Stimulated activated CD4-positive, alpha-beta T cell treated with anti-CD3 and anti-CD28 coated beads, Interleukin-2, amount 100 ng/mL, for 4 hours (primary cell): ENCODE results near the gene C11orf54.
"Not testable (repeated sequence)": the region's sequence is repeated elsewhere in the genome, so short reads cannot be mapped to it uniquely, and the experiment has no call there.

Experiments used
- DNase-seq: peaks from one replicate; pipeline ENCODE4 v3.0.0-alpha.2; 2020; ENCODE audit warnings: low read depth

The C11orf54 gene

DNA sequence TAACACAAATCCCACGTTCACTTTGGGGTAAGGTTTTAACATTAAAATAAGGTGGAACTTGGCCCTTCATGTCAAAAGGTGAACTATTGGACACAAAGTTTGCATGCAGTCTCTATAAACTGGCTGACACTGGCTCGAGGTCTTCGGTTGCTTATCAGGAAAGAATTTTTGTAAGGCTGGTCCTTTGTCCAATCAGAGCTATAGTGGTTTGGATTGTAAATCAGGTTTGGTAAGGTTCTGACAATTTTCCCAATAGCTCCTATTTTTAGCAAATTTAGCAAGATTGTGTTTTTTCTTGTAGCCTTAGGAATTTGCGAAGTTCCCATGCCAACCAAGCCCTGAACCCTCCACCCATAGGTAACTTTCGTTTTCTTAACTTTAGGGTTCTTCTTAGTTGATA, 25.0 kb downstream of the C11orf54 start:
- no peak for DNase-seq

DNA sequence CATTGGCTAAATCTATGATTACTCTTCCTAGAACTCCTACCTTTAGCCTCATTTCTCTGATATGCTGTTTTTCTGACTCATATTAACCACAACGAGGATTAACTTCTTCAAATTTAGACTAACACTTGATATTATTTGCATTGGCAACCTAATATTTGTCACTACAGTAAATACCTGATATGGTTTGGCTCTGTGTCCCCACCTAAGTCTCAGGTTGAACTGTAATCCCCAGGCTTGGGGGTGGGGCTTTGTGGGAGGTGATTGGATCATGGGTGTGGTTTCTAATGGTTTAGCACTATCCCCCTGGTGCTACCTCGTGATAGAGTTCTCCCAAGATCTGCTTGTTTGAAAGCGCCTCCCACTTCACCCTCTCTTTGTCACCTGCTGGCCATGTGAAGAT, 25.5 kb downstream of the C11orf54 start:
- no peak for DNase-seq

DNA sequence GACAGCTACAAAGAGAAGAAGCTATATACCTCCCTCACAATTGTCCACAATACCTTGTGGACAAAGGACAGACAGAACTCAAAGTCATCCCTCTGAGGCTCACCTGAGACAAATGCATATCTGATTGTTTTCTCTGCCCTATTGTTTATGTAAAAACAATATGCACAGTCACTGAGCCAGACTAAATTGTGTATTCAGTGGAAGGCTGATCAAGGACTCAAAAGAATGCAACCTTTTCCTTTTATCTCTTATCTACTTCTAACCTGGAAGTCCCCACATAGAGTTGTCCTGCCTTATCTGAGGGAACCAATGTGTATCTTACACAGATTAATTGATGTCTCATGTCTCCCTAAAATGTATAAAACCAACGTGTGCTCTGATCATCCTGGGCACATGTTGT, 28.7 kb downstream of the C11orf54 start:
- DNase-seq = no peak

DNA sequence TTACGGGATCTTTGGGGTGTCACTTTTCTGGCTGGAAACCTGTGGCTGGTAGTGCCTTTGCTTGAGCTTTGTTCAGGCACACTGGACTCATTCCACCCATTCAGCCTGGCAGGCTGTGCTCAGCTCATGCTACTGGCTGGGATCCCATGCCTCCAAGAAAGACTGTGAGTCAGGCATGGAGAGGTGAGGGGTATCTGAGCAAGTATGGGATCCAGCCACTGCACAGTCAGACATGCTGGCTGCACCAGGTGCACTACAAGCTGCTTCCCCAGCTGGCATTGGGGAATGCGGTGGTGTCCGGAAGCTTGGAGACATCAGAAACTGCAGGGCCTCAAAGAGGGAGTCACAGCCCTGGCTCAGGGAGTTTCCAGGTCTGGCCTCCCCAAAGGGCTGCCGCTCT, 30.7 kb downstream of the C11orf54 start:
- DNase-seq = no peak

DNA sequence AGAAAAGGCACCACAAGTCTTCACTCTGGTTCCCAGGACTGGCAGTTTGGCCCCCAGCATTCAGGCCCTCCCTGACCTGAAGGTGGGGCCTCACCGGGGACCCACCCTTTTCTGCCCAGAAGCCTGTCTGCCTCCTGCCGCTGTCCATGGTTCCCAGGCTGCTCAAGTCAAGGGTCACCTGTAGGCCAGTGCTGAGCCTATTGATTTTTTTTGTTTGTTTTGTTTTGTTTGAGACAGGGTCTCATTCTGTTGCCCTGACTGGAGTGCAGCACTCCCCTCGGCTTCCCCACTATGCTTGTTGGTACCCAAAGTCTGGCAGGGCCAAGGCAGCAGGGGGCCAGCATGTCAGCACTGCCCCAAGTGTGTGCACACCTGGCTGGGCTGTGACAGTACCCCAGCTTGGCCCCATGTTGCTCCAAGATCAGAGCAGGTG, 31.6 kb downstream of the C11orf54 start:
- DNase-seq = no peak

DNA sequence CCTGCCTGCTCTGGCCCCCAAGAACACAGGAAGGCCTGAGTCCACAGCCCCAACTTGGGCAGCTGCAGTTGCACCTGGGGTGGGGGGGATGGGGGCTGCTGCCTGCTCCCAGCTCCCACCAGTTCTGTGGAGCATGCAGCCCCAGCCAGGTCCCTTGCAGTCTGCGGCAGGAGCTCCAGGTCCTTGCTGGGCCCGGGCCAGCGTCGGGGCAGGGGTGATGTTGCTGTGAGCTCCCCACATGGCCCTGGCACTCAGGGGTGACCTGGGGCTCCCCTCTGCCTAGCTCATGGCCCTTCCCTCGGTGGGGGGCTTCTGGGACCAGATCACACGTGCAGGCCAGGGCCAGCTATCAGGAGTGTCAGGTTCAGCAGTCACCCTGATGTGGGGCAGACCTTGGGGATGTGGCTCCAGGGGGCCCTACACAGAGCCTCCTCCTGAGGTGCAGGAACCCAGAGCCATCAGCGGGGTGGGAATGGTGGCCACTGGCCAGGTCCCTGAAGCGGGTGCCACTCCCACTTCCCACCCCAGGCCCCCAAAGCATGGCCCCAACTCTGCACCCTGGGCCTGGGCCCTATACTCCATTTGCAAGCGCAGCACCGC, 32.2 kb downstream of the C11orf54 start:
- DNase-seq = no peak

DNA sequence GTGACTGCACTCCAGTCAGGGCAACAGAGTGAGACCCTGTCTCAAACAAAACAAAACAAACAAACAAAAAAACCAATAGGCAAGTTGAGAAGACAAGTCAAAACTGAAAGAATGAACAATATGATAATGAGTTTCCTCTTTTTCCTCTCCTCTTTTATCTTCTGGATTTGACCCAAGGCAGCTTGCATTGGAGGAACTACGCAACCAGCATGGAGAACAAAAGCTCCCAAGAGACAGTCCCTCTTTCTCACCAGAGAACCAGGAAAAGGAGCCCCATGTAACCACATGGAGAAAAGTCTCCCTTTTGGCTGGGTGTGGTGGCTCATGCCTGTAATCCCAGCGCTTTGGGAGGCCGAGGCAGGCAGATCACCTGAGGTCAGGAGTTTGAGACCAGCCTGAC, 33.1 kb downstream of the C11orf54 start:
- not testable (repeated sequence) for DNase-seq

DNA sequence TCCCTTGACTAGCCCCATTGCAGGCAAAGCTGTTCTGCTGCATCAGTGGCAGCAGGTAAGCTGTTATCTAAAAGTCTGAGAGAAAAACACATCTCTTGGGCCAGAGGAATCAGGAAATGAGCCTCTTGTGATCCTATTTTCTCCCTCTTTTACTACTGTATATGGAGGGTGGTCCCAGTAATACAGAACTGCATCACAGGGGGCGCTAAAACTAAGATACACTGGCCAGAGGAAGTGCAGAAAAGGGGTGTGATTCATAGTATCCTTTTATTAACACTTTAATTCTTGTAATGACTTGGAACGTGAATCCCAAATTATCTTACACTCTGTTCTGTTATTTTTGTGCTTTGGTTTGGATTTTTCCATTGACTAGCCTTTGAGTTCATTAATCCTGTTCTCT, 33.8 kb downstream of the C11orf54 start:
- no peak for DNase-seq

DNA sequence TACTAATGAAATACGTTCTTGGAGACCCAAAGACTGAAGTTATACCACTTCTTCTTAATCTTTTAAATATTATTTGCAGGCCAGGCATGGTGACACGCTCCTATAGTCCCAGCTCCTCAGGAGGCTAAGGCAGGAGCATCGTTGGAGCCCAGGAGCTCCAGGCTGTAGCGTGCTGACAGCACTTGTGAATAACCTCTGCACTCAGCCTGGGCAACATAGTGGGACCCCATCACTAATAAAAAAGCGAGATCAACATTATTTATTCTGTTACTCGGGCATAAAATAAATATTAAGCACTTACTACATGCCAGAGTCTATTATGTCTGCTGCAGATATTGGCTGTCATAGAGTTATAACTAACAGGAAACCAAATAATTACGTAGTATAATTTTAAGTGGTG, 41.9 kb downstream of the C11orf54 start:
- no peak for DNase-seq

DNA sequence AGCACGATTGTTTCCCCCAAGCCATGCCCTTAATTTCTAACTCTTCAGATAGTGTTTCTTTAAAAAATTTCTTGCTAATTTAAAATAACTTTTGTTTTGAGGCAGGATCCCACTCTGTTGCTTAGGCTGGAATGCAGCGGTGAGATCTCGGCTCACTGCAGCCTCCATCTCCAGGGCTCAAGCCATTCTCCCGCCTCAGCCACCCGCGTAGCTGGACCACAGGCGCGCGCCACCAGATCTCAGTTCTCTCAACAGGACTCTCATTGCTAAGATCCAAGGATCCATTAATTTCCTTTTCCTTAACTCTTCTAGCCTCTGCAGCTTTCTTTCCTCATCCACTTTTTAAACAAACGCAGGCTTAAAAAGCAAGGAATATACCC, 42.3 kb downstream of the C11orf54 start:
- no peak for DNase-seq

DNA sequence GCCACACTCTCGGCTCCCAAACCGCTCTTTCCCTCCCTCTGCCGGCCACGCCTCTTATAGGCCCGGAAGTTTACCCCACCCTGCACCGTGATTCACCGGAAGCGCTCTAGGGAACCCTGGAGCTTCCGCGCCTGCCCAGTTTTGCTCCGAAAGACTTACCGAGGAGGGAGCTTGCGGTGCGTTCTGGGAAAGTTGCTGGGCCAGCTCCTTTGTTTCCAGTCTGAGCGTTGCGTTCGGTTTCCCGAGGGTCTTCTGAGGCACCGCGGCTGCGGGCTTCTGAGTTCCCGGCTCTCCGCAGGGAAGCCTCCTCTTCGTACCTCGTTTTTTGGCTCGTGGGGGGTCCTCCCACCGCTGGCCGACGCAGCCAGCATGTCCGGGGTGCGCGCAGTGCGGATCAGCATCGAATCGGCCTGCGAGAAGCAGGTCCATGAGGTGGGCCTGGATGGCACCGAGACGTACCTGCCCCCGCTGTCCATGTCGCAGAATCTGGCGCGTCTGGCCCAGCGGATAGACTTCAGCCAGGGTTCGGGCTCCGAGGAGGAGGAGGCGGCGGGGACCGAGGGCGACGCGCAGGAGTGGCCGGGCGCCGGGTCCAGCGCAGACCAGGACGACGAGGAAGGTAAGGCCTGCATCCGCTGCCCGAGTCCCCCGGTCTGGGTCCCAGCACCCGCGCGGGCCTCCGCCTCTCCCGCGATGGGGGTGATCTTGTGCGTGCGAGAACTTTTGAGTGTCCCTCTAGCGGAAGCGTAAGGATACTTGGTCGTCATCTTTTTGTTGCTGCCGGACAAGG, 42.9 kb downstream of the C11orf54 start, which contains the start of gene MED17:
Gene MED17 (plus strand): TSS at position 138 of the 790 bp plus-strand sequence. CDS start 232 bp downstream, at position 370.
- DNase-seq = peak; percentile 86

DNA sequence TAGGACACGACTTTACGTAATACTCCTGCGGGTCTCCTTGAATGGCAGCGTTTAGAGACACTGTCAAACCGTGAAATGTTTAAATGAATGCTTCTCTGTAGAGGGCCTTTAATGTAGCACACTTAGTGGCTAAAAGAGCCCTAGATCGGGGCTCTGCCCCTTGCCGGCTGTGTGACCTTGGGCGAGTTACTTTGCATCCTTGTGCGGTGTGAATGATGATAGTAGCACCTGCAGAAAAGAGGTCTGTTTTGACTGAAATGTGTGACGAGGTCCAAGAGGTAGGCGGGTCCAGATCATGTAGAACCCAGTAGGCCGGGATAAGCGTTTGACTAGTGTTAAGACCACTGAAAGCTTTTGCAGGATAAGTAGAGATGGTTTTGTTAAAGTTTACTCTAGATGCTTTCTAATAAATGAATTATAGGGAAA, 43.5 kb downstream of the C11orf54 start:
- no peak for DNase-seq

DNA sequence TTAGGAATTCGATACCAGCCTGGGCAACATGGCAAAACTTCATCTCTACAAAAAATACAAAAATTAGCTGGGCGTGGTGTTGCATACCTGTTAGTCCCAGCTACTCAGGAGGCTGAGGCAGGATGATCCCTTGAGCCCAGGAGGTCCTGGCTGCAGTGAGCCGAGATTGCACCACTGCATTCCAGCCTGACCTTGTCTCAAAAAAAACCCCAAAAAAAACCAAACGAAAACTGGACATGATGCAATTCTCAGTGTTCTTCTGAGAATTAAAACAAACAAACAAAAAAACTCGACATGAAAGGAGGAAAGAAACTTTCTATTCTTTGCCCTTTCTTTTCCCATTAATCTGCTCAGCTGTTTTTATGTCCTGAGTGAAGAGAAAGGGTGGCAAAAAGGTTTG, 50.0 kb downstream of the C11orf54 start:
- DNase-seq = no peak

DNA sequence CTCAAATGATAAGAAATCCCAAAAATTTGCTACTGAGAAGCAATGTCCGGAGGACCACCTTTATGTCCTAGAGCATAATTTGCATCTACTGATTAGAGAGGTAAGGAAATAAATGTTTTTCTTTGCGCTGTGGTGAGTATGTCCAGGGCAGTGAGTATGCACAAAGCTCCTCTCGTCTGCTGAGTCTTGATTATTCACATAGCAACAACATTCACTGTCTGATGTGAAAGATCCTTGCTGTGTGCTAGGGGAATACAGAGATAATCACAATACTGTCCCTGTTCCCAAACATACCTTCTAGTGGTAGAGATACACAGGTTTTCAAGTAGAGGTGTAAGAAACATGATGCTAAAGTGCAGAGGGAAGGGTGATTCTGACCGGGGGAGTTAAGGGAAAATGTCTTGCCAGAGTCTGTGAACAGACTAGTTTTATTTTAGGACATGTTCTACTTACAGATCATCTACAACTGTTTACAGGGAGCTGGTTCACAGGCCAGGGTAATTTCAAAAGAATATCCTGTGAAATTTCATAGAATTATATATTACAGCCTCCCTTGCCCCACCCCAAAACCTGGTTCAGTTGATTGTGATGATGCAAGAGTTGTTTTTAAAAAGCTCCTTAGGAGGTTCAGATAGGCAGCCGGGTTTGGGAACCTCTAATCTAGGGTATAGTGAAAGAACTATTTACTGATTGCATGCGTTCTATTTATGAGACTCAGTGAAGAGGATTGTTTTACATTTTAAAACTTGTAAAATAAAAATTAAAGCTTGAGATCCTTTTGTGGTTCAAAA, 55.2 kb downstream of the C11orf54 start:
- DNase-seq = no peak

DNA sequence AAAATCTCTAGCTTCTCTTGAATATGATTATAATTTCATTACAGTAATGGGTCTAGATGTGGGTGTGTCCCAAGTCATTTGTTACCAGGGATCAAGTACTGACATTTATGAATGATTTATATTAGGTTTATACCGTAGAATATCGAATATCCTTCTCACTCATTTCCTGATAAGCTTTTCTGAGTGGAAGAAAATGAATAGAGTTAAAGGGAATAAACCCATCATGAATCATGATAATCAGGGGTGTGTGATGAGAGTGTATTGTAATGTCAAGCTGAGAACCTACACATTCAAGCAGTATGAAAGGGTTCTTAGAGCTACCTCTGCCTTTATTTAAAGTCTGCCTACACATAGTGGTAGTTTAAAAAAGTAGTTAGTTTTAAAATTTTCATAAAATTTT, 59.9 kb downstream of the C11orf54 start:
- no peak for DNase-seq

DNA sequence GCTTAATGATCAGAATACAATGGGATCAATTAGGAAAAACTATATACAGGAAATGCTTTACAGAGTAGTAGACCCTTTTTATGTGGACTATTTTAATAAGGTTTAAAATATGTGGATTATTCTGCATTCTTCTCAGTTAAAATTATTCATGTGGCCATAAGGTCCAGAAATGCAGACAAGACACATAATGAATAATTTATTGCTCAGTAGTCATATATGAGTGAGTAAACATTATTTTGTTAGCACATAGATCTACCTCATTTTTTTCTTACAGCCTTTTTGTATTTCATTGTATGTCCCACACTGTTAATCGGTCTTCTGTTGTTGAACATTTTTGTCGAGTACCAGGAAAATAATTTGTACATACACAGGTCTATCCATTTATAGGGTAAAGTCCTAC, 63.4 kb downstream of the C11orf54 start:
- no peak for DNase-seq

DNA sequence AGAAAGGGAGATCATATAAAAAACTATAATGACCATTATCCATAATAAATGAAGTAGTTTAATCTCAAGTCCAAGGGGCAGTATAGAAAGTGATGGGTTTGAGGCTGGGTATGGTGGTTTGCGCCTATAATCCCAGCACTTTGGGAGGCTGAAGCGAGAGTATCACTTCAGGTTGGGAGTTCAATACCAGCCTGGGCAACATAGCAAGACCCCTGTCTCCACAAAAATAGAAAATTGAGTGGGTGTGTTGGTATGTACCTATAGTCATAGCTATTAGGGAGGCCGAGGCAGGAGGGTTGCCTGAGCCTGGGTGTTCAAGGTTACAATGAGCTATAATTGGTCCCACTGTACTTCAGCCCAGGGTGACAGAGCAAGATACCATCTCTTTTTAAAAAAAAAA, 66.5 kb downstream of the C11orf54 start:
- DNase-seq = no peak

DNA sequence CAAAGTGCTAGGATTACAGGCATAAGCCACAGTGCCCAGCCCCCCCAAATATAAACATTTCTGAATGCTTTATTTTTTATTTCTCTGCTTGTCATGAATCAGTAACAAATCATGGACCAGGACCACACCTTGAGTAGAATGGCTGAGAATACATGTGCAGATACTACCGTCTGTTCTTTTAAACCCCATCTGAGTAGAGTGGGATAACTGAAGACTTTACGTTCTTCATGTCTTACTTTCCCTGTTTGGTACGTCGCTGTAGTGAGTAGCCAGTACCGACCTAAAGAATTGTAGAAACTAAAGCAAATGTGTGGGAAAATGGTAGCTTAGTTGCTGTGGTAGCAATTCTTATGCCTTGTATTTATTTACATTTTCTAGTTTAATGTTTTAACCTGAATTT, 72.5 kb downstream of the C11orf54 start:
- no peak for DNase-seq
